Fibroblast of lung (primary cell): Measurements from ENCODE around the gene PDILT.

Experiments used
- CTCF ChIP-seq, 2 donors: IDR thresholded peaks in 1 of 2; conservative IDR thresholded peaks in 1 of 2; 1 replicate in 1 of 2; 2 replicates in 1 of 2; pipeline ENCODE4 v1.5.1; 2011 to 2012; ENCODE audit warnings: low read length in 2 of 2, control low read depth in 1 of 2, inconsistent platforms in 1 of 2, low read depth in 1 of 2, mild to moderate bottlenecking in 1 of 2
- EZH2 ChIP-seq: IDR thresholded peaks from 2 replicates; pipeline ENCODE4 v1.5.1; 2012; ENCODE audit warnings: low read length, control low read depth, mild to moderate bottlenecking; ENCODE audit errors: missing control alignments

- TF ChIP-seq CTCF (conservative IDR thresholded peaks at IDR 0.05 in 1 of 2, IDR thresholded peaks at IDR 0.05 in 1 of 2; ENCODE audit: low read depth in 1 of 2, low read length in 2 of 2): no peak
- TF ChIP-seq EZH2: no peak
Observed at GRCh38 chr16:20318006-20318405, 86.5 kb downstream of the PDILT start.
